Measurements from ENCODE around the gene GZMA. TPM values are rescaled to one million over a fixed set of nuclear protein-coding genes. Genes with fewer than 3 reads are reported as not detected.

The GZMA gene
- total RNA-seq, 1 experiment from 2014 or later = not detected

DNA sequence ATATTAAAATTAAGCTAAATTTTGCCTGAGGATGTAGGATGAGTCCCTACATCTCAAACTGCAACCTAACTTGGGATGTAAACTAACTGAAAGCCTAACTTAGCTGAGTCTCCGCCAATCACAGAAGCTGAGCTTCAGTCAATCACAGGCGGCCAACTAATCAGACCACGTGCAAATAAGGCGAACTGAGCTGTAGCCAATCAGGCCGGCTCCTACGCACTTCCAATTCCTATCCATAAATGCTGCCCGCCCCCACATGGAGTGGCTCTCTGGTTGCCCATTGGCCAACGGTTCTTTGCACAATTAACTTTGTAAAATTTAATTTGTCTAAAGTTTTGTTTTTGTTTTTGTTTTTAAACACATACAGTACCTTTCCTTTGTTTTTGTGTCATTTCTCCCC is 43.6 kb downstream of the GZMA start:
- no peak overlapping the region for H3K18ac ChIP-seq (ENCODE audit: insufficient read length, low read depth, low read length)
- no peaks in the 10 kb centered on the region for H3K27me3 ChIP-seq (ENCODE audit: insufficient read depth, low read length)
- Mint-ChIP-seq H3K9me3 (no peaks in the 10 kb centered on the region; a peak in 1 of 5 replicates), H3K4me3 (no peak overlapping the region), H3K27ac (no peak overlapping the region; a peak in 1 of 7 replicates), H3K27me3 (ENCODE audit: low read depth) (peaks cover 1% of the 10 kb centered on the region; the same call in 1 of the 2 replicates), H3K4me1 (peaks cover 2 to 4% of the 10 kb centered on the region in 2 experiments; a peak in 2 of 4 replicates), H3K36me3 (ENCODE audit: insufficient read depth in 1 of 3, low read depth in 3 of 3) (no peaks in the 10 kb centered on the region)
- no peak for DNase-seq
- H3K4me1 ChIP-seq (ENCODE audit: insufficient read depth, low read length) = no peaks in the 10 kb centered on the region
- no peaks in the 10 kb centered on the region for H4K20me1 ChIP-seq (ENCODE audit: control insufficient read depth, insufficient read depth, insufficient read length)
- no peak overlapping the region for H3K27ac ChIP-seq (ENCODE audit: insufficient read length, low read depth, low read length)
- H3T11ph ChIP-seq (ENCODE audit: low read length) = no peak overlapping the region
- H3K23ac ChIP-seq (ENCODE audit: insufficient read length, low read depth, low read length) = no peak overlapping the region
- H3K79me1 ChIP-seq (ENCODE audit: insufficient read depth, low read depth, low read length, poor library complexity, severe bottlenecking) = no peaks in the 10 kb centered on the region
- TF ChIP-seq, protein P1, sequence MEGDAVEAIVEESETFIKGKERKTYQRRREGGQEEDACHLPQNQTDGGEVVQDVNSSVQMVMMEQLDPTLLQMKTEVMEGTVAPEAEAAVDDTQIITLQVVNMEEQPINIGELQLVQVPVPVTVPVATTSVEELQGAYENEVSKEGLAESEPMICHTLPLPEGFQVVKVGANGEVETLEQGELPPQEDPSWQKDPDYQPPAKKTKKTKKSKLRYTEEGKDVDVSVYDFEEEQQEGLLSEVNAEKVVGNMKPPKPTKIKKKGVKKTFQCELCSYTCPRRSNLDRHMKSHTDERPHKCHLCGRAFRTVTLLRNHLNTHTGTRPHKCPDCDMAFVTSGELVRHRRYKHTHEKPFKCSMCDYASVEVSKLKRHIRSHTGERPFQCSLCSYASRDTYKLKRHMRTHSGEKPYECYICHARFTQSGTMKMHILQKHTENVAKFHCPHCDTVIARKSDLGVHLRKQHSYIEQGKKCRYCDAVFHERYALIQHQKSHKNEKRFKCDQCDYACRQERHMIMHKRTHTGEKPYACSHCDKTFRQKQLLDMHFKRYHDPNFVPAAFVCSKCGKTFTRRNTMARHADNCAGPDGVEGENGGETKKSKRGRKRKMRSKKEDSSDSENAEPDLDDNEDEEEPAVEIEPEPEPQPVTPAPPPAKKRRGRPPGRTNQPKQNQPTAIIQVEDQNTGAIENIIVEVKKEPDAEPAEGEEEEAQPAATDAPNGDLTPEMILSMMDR (conservative IDR thresholded peaks at IDR 0.05) = no peak
- no peak overlapping the region for H2BK20ac ChIP-seq (ENCODE audit: low read depth, low read length, poor library complexity, severe bottlenecking)
- no peak overlapping the region for H2BK5ac ChIP-seq (ENCODE audit: insufficient read length, low read length)
- H3K4ac ChIP-seq (ENCODE audit: low read depth, low read length) = no peak overlapping the region
- no peak overlapping the region for H2BK120ac ChIP-seq (ENCODE audit: low read depth, low read length, poor library complexity, severe bottlenecking)
- no peak overlapping the region for H3K4me2 ChIP-seq (ENCODE audit: insufficient read depth, insufficient read length, low read length)
- no peaks in the 10 kb centered on the region for H3K79me2 ChIP-seq (ENCODE audit: insufficient read depth, low read length)
- no peak overlapping the region for H2AK5ac ChIP-seq (ENCODE audit: insufficient read length, low read length)
- no peak overlapping the region for H3K14ac ChIP-seq (ENCODE audit: insufficient read depth, low read length)
- H3K9ac ChIP-seq (ENCODE audit: extremely low read depth, insufficient read length, low read length) = no peak overlapping the region
- no peak overlapping the region for H2BK15ac ChIP-seq (ENCODE audit: low read depth, low read length)
- WGBS (ENCODE audit: extremely low coverage, insufficient read length, low lambda C conversion rate) = no CpG with 5 or more reads among the region's 8 CpGs
- no peaks in the 10 kb centered on the region for H3K23me2 ChIP-seq (ENCODE audit: insufficient read length, low read depth, low read length, poor library complexity, severe bottlenecking)
- no peaks in the 10 kb centered on the region for H3K9me3 ChIP-seq (ENCODE audit: control insufficient read depth, low read depth, low read length)
- no peak overlapping the region for H4K91ac ChIP-seq (ENCODE audit: insufficient read length, low read depth, low read length)
- no peak overlapping the region for H3K56ac ChIP-seq (ENCODE audit: insufficient read length, low read depth, low read length)
- H2AFZ ChIP-seq (ENCODE audit: low read length) = no peak overlapping the region
- H4K8ac ChIP-seq (replicated peaks; ENCODE audit: insufficient read length, low read depth, low read length) = no peak overlapping the region
- H2BK12ac ChIP-seq (ENCODE audit: insufficient read length, low read depth, low read length) = no peak overlapping the region
- no peak overlapping the region for H4K5ac ChIP-seq (ENCODE audit: insufficient read length, low read depth, low read length)
